ENCODE results near the gene NNAT. TPM values are rescaled to one million over a fixed set of nuclear protein-coding genes. Genes with fewer than 3 reads are reported as not detected.
A peak's percentile ranks its signal among the peaks of the same experiment; 100 is the strongest.
"Not testable (repeated sequence)": the region's sequence is repeated elsewhere in the genome, so short reads cannot be mapped to it uniquely, and the experiment has no call there.

The NNAT gene
- total RNA-seq = 0.19 TPM in 1 of 2 replicates, not detected in the other
- polyA plus RNA-seq (2012) = 5.1 TPM

DNA sequence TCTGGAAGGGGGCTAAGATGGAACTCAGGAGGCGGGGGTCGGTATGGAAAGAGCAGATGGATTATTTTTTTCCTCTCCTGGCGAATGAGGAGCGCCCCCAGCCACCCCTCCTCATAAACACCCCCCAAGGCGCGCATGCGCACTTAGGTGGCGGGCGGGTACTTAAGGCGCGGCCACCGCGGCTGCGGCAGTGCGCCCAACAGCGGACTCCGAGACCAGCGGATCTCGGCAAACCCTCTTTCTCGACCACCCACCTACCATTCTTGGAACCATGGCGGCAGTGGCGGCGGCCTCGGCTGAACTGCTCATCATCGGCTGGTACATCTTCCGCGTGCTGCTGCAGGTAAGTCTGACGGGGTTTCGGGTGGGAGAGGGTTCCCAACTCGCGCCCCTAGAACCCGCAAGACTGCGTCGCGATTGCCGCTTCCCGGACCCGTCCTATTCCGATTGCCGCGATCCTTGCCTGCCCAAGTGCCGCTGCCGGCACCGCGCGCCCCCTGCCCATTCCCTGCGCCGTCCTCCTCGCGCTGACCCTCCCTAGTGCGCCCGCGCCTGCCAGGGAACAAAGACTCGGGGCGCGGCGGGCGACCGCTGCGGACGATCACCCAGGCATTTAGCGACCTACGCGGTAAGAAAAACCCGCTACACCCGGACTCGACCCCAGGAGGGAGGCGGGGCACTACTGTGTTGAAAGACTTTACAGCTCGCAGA, at the start of gene NNAT:
TSS of gene NNAT (plus strand) at position 190 of the 711 bp plus-strand sequence. CDS start at position 272, 82 bp downstream.
- no peak for DNase-seq (ENCODE audit: low read depth)

- no peak for DNase-seq (ENCODE audit: low read depth)
Measured at GRCh38 chr20:37471741-37472235, 49.3 kb upstream of the NNAT start.

DNA sequence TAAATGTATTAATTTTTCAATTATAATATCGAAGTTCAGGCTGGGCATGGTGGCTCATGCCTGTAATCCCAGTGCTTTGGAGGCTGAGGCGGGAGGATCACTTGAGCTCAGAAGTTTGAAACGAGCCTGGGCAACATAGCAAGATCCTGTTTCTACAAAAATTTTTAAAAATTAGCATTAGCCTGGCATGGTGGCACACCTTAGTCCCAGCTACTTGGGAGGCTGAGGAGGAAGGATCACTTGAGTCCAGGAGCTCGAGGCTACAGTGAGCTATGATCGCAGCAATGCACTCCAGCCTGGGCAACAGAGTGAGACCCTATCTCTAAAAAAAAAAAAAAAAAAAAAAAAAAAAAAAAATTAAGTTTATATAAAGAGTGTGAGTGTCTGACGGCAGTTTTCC, 48.6 kb upstream of the NNAT start:
- DNase-seq (ENCODE audit: low read depth) = not testable (repeated sequence)

GRCh38 chr20:37473249-37474000, 47.6 kb upstream of the NNAT start:
- DNase-seq (ENCODE audit: low read depth) = no peak

GRCh38 chr20:37474386-37474785, 46.7 kb upstream of the NNAT start:
- DNase-seq (ENCODE audit: low read depth) = no peak

DNA sequence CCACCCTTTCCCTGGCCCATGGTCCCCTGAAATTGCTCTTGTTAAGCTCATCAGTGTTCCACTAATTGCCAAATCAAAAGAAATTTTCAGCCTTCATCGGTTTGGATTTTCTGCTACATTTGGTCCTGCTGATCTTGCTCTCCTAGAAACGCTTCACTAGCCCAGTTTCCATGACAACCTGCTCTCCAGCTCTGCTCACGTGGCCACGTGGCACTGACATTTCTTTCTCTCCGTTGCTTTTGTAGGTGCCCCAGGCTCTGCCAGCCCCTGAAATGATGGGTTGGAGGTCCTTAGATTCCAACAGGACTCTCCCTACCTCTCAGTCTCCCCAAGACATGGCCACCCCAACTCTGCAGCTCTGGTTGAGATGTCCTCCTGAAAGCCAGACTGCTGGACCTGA, 45.8 kb upstream of the NNAT start:
- DNase-seq (ENCODE audit: low read depth) = no peak

GRCh38 chr20:37477041-37477440, 44.0 kb upstream of the NNAT start:
- DNase-seq (ENCODE audit: low read depth) = no peak

- DNase-seq (ENCODE audit: low read depth) = no peak
Measured at GRCh38 chr20:37479266-37479665, 41.8 kb upstream of the NNAT start.

GRCh38 chr20:37479925-37480691, 40.9 kb upstream of the NNAT start:
- no peak for DNase-seq (ENCODE audit: low read depth)

DNA sequence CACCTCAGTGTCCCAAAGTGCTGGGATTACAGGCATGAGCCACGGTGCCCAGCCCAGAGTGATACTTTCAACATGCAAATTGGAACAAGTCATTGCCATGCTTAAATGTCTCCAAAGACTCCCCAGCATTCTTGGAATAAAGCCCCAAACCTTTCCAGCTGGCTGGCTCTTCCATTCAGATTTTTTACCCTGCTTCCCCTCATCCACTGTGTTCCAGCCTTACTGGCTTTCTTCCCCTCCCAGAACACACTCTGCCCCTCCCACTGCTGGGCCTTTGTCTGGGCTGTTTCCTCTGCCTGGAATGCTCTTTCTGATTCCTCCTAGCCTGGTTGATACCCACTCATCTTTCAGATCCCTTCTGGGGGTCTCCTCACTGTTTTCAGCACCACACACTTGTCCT, 40.1 kb upstream of the NNAT start:
- no peak for DNase-seq (ENCODE audit: low read depth)

DNA sequence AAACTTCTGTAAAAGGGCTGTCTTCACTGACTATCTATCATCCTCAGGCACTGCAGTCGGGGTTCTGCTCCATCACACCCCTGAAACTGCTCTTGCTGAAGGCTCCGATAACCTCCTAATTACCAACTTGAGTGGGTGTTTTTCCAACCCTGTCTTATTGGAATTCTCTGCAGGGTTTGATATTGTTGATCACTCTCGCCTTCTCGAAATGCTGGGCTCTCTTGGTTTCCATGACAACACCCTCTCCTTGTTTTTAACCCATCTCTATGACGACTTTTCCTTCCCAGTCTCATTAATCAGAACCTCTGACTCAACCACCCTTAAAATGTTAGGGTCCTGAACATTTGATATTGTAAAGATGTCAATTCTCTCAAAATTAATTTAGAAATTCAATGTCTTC, 39.4 kb upstream of the NNAT start:
- DNase-seq (ENCODE audit: low read depth) = no peak

DNA sequence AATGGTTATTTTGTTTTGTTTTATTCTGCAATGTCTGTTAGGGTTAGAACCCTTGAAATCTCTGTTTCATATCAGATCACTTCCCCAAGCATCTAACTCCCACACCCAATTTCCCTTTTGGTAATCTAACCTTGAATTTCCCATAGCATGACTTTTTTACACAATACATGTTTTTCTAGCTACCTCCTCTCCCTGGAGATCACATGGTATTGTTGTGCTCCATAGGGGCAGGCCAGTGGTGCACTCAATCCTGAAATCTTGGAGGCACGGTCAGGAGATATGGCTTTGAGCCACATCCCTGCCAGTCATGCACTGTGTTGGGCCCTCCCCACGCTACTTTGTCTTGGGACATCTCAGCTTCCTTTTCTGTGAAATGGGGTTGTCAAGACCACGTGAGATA, 36.7 kb upstream of the NNAT start:
- no peak for DNase-seq (ENCODE audit: low read depth)

- not testable (repeated sequence) for DNase-seq (ENCODE audit: low read depth)
Measured at GRCh38 chr20:37486209-37486608, 34.8 kb upstream of the NNAT start.

- no peak for DNase-seq (ENCODE audit: low read depth)
Measured at GRCh38 chr20:37490663-37491350, 30.2 kb upstream of the NNAT start.

- peak; percentile 45 for DNase-seq (ENCODE audit: low read depth)
Measured at GRCh38 chr20:37492096-37492625, 28.9 kb upstream of the NNAT start.

- DNase-seq (ENCODE audit: low read depth) = no peak
Measured at GRCh38 chr20:37492945-37493344, 28.1 kb upstream of the NNAT start.

DNA sequence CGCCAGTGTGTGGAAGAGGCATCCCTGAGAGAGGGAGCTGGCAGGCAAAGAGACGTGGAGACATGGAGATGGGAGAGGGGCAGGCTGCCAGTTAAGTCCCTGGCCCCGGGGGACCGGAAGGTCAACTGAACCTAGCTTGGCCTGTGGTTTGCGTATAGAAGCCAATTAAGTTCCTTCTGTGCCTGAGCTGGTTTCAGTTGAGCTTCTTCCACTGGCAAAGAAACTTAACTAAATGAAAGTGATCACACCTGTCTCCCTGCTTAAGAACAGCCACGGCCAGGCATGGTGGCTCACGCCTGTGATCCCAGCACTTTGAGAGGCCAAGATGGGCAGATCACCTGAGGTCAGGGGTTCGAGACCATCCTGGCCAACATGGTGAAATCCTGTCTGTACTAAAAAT, 26.7 kb upstream of the NNAT start:
- no peak for DNase-seq (ENCODE audit: low read depth)

DNA sequence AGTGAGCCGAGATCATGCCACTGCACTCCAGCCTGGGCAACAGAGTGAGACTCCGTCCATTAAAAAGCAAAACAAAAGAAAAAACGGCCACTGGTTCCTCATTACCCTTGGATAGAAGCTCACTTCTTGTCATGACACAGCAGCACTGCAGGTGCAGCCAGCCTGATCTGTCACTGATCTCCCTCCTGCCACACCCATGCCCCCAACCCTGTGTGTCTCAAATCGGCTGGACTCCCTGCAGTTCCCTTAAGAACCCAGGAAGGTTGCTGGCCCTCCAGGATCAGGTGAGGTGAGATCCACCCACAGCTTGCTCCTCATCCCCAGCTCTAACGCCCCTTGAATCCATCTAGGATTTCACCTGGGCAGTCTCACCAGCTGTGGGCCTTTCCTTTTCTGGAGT, 26.3 kb upstream of the NNAT start:
- DNase-seq (ENCODE audit: low read depth) = no peak

DNA sequence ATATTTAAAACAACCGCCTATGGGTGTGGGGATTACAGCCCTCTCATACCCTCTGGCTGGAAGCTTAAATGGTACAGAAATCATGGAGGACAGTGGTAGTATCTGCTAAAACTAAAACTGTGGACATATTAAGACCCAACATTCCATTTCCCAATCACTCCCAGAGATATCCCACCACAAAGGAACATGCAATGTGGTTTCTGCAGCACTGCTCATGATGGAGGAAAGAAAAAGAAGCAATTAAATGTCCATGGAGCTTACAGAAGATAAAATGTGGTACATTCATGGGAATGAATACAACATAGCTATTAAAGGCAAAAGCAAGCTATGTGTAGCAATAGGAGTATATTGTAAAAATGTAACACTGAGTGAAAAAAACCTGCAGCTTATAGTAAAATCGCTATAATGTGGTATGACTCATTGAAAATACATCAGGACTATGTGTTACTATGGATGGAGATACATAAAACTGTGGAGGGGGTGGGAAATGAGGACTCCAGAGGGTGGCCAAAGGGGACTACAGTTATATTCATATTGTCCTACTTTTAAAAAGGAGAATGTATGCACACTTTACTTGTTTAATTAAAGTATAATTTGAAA, 22.9 kb upstream of the NNAT start:
- DNase-seq (ENCODE audit: low read depth) = no peak

- DNase-seq (ENCODE audit: low read depth) = no peak
Measured at GRCh38 chr20:37500311-37500710, 20.7 kb upstream of the NNAT start.

- DNase-seq (ENCODE audit: low read depth) = no peak
Measured at GRCh38 chr20:37501940-37502339, 19.1 kb upstream of the NNAT start.
